HCT116 (cell line): Measurements from ENCODE around the gene DAP. TPM values are rescaled to one million over a fixed set of nuclear protein-coding genes. Genes with fewer than 3 reads are reported as not detected.

Experiments used
- ATAC-seq: fragments of 200-7000 bp; cut with Tn5 transposase; 2 replicates; pipeline ENCODE4 v1.9.1; 2020; ENCODE audit warnings: mild to moderate bottlenecking, moderate library complexity
- BruUV-seq: library from RNA; stranded (reverse); fragments of 400-500 nt; replicated peaks from 2 replicates; lab custom pipeline; 2021; lab: Mats Ljungman, UMichigan
- CTCF ChIA-PET: fragments of 300-600 bp; sonication (Branson Sonifier 250); formaldehyde crosslinking; loops from one replicate; lab custom pipeline; 2021; ENCODE audit warnings: antibody characterized with exemption; lab: Charles Lee
- POLR2A ChIA-PET: fragments of 300-600, 350-600 bp; sonication (Branson Sonifier 250); formaldehyde crosslinking; loops from one replicate; lab custom pipeline; 2021; ENCODE audit warnings: antibody characterized with exemption; lab: Charles Lee
- RAD21 ChIA-PET, 2 experiments: fragments of 300-600 bp; sonication (Branson Sonifier 250); formaldehyde crosslinking; loops; one replicate each; lab custom pipeline; 2023; ENCODE audit warnings: low total read pairs in 2 of 2; ENCODE audit not compliant: uncharacterized antibody in 2 of 2, unreplicated experiment in 2 of 2, low non-redundant PET in 1 of 2; lab: Charles Lee
- DNase-seq: peaks from one replicate; pipeline ENCODE4 v3.0.0-alpha.2; 2010; ENCODE audit warnings: low read depth, low spot score
- H2AFZ ChIP-seq: fragments of 200-600 bp; shearing (Covaris generic), sonication (generic); 2 replicates; pipeline ENCODE4 v1.6.1; 2017; ENCODE audit warnings: low read depth, mixed run types, mixed read lengths, antibody characterized with exemption, low read length; ENCODE audit not compliant: poor library complexity, severe bottlenecking
- H3K27ac ChIP-seq: 2 replicates; pipeline ENCODE4 v1.5.1; 2012; ENCODE audit warnings: low read depth, low read length
- H3K27me3 ChIP-seq: fragments of 200-600 bp; sonication (generic); 2 replicates; pipeline ENCODE4 v1.6.1; 2016; ENCODE audit warnings: mixed run types, low read length, mixed read lengths; ENCODE audit not compliant: insufficient read depth
- H3K36me3 ChIP-seq, 2 experiments: fragments of 200-500 bp in 1 of 2; fragments of 200-600 bp in 1 of 2; sonication (Bioruptor generic) in 1 of 2; sonication (generic) in 1 of 2; 2 replicates each; pipeline versions ENCODE4 v1.5.1 to v1.6.1; 2014 to 2016; ENCODE audit warnings: low read length in 2 of 2, inconsistent platforms in 1 of 2, mixed read lengths in 1 of 2, mixed run types in 1 of 2; ENCODE audit not compliant: insufficient read depth in 2 of 2, control insufficient read depth in 1 of 2
- H3K4me1 ChIP-seq, 2 experiments: fragments of 200-600 bp in 1 of 2; sonication (generic) in 1 of 2; 2 replicates each; pipeline versions ENCODE4 v1.5.1 to v1.6.1; 2012 to 2017; ENCODE audit warnings: low read length in 2 of 2, inconsistent platforms in 1 of 2, mild to moderate bottlenecking in 1 of 2, mixed read lengths in 1 of 2, mixed run types in 1 of 2, moderate library complexity in 1 of 2; ENCODE audit not compliant: insufficient read depth in 2 of 2, control insufficient read depth in 1 of 2
- H3K4me2 ChIP-seq: fragments of 200-600 bp; sonication (generic); 2 replicates; pipeline ENCODE4 v1.6.1; 2017; ENCODE audit warnings: mixed run types, low read length, mixed read lengths
- H3K4me3 ChIP-seq, 2 experiments: fragments of 200-600 bp in 1 of 2; sonication (generic) in 1 of 2; replicated peaks in 1 of 2; 2 replicates each; pipeline ENCODE4 v1.5.1; 2011 to 2016; ENCODE audit warnings: low read length in 2 of 2, control low read depth in 1 of 2, low read depth in 1 of 2, mild to moderate bottlenecking in 1 of 2, mixed read lengths in 1 of 2, mixed run types in 1 of 2
- H3K79me2 ChIP-seq: fragments of 200-600 bp; sonication (generic); 2 replicates; pipeline ENCODE4 v1.6.1; 2017; ENCODE audit warnings: mild to moderate bottlenecking, mixed run types, low read length, moderate library complexity, mixed read lengths; ENCODE audit not compliant: insufficient read depth
- H3K9ac ChIP-seq: fragments of 200-600 bp; sonication (generic); 2 replicates; pipeline ENCODE4 v1.6.1; 2016; ENCODE audit warnings: low read length, mixed read lengths
- H3K9me2 ChIP-seq: fragments of 200-600 bp; sonication (generic), shearing (Covaris generic); 2 replicates; pipeline ENCODE4 v1.6.1; 2017; ENCODE audit warnings: mixed run types, mild to moderate bottlenecking, moderate library complexity; ENCODE audit not compliant: insufficient read depth
- H3K9me3 ChIP-seq, 2 experiments: fragments of 200-500 bp in 1 of 2; fragments of 200-600 bp in 1 of 2; sonication (Bioruptor generic) in 1 of 2; sonication (generic) in 1 of 2; 2 replicates each; pipeline ENCODE4 v1.6.1; 2014 to 2017; ENCODE audit warnings: low read length in 2 of 2, mixed read lengths in 2 of 2, inconsistent platforms in 1 of 2, low read depth in 1 of 2, mild to moderate bottlenecking in 1 of 2, mixed run types in 1 of 2, moderate library complexity in 1 of 2; ENCODE audit not compliant: control insufficient read depth in 1 of 2, insufficient read depth in 1 of 2
- H4K20me1 ChIP-seq: fragments of 200-600 bp; sonication (generic), shearing (Covaris generic); 2 replicates; pipeline ENCODE4 v1.6.1; 2017; ENCODE audit warnings: mixed run types, mild to moderate bottlenecking, moderate library complexity; ENCODE audit not compliant: insufficient read depth
- CBX3 ChIP-seq: IDR thresholded peaks from 2 replicates; pipeline ENCODE4 v1.6.1; 2012; ENCODE audit warnings: low read depth
- CEBPB ChIP-seq: IDR thresholded peaks from 2 replicates; pipeline ENCODE4 v1.6.1; 2012; ENCODE audit warnings: low read depth
- EGR1 ChIP-seq: IDR thresholded peaks from 2 replicates; pipeline ENCODE4 v1.6.1; 2012; ENCODE audit warnings: low read depth
- EZH2 ChIP-seq: fragments of 200-600 bp; sonication (generic); IDR thresholded peaks from 2 replicates; pipeline ENCODE4 v1.6.1; 2017; ENCODE audit warnings: antibody characterized with exemption, mixed run types
- EZH2phosphoT487 ChIP-seq: fragments of 200-600 bp; IDR thresholded peaks from 2 replicates; pipeline ENCODE4 v1.6.1; 2018; ENCODE audit warnings: antibody characterized with exemption, borderline replicate concordance
- FOSL1 ChIP-seq: IDR thresholded peaks from 2 replicates; pipeline ENCODE4 v1.6.1; 2012; ENCODE audit warnings: low read depth
- JUND ChIP-seq: IDR thresholded peaks from 2 replicates; pipeline ENCODE4 v1.6.1; 2012
- POLR2A ChIP-seq: IDR thresholded peaks from 2 replicates; pipeline ENCODE4 v1.7.0; 2011; ENCODE audit warnings: borderline replicate concordance; ENCODE audit not compliant: insufficient read depth, insufficient read length; ENCODE audit errors: extremely low read depth
- POLR2AphosphoS5 ChIP-seq: IDR thresholded peaks from 2 replicates; pipeline ENCODE4 v1.6.1; 2011; ENCODE audit warnings: mild to moderate bottlenecking, low read depth, low read length, moderate library complexity
- RAD21 ChIP-seq: IDR thresholded peaks from 2 replicates; pipeline ENCODE4 v1.6.1; 2012; ENCODE audit warnings: low read depth, mild to moderate bottlenecking
- SIN3A ChIP-seq: IDR thresholded peaks from 2 replicates; pipeline ENCODE4 v1.6.1; 2012; ENCODE audit warnings: low read depth
- SP1 ChIP-seq: IDR thresholded peaks from 2 replicates; pipeline ENCODE4 v1.6.1; 2012; ENCODE audit warnings: low read depth
- SRF ChIP-seq: IDR thresholded peaks from 2 replicates; pipeline ENCODE4 v1.6.1; 2012; ENCODE audit warnings: low read depth
- TCF7L2 ChIP-seq: IDR thresholded peaks from 2 replicates; pipeline ENCODE4 v1.7.0; 2011; ENCODE audit warnings: borderline replicate concordance, inconsistent platforms; ENCODE audit not compliant: insufficient read depth, insufficient read length; ENCODE audit errors: extremely low read depth
- YY1 ChIP-seq: IDR thresholded peaks from 2 replicates; pipeline ENCODE4 v1.6.1; 2011; ENCODE audit warnings: low read length, low read depth, moderate library complexity, mild to moderate bottlenecking; ENCODE audit not compliant: insufficient replicate concordance; ENCODE audit errors: extremely low read depth
- ZFX ChIP-seq: fragments of 450-650 bp; IDR thresholded peaks from 2 replicates; pipeline ENCODE4 v1.6.1; 2017
- ZNF274 ChIP-seq: fragments of 200-500 bp; sonication (Bioruptor generic); IDR thresholded peaks from 2 replicates; pipeline ENCODE4 v1.6.1; 2014; ENCODE audit warnings: mild to moderate bottlenecking, low read depth, low read length, inconsistent platforms
- intact Hi-C: fragments of 100-400 bp; cut with micrococcal nuclease; formaldehyde crosslinking; loops from 2 replicates; pipeline ENCODE4 v1.10.0; 2022
- total RNA-seq: library from RNA; stranded (reverse); gene quantifications from one replicate; pipeline ENCODE4 v1.2.1, GENCODE V29; 2021; ENCODE audit not compliant: unreplicated experiment
- TF ChIP-seq, protein P1 (sequence below): IDR thresholded peaks from 2 replicates; pipeline ENCODE4 v1.6.1; 2011; ENCODE audit warnings: mild to moderate bottlenecking, low read length, moderate library complexity; ENCODE audit not compliant: insufficient replicate concordance; ENCODE audit errors: extremely low read depth
- TF ChIP-seq, protein P2 (sequence below): IDR thresholded peaks from 2 replicates; pipeline ENCODE4 v1.6.1; 2012
- TF ChIP-seq, protein P3 (sequence below), 3 experiments: fragments of 200-600 bp in 1 of 3; sonication (generic) in 1 of 3; IDR thresholded peaks in 2 of 3; conservative IDR thresholded peaks in 1 of 3; 2 replicates each; pipeline ENCODE4 v1.5.1; 2012 to 2017; ENCODE audit warnings: low read depth in 2 of 3, low read length in 2 of 3, antibody characterized with exemption in 1 of 3, borderline replicate concordance in 1 of 3, control low read depth in 1 of 3, mild to moderate bottlenecking in 1 of 3, mixed read lengths in 1 of 3, mixed run types in 1 of 3, moderate library complexity in 1 of 3; ENCODE audit not compliant: insufficient read depth in 1 of 3
- TF ChIP-seq, protein P4 (sequence below): IDR thresholded peaks from 2 replicates; pipeline ENCODE4 v1.6.1; 2012
- TF ChIP-seq, protein P5 (sequence below): IDR thresholded peaks from 2 replicates; pipeline ENCODE4 v1.6.1; 2012; ENCODE audit warnings: low read depth

The DAP gene
- total RNA-seq, 1 experiment from 2014 or later, result 59.1 TPM

DNA sequence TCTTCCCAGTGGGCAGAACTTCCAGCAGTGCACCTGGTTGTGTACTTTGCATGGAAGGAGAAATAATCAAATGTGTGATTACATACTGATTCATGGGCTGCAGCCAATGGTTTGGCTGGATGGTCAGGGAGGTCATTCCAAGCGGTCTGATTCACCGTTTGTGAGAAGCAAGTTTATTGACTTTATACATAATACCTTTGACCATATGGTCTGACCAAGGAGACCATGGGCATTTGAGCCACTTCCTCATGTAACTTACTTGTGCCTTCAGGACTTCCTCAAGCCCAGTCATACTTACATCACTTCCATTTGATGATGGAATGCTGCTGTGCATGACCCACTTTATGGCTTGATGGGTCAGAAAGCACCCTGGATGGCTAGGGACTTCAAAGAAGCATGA is 41.1 kb downstream of the DAP start:
- H3K4me1 ChIP-seq, result peaks cover 19 to 44% of the 10 kb centered on the region in 2 experiments
- BruUV-seq, result no TSS peak
- ChIA-PET POLR2A (no interaction called here), CTCF (no interaction called here), RAD21 (no interaction called here)
- peak overlapping the region; percentile 46 for H3K4me2 ChIP-seq
- H3K9me3 ChIP-seq, result no peaks in the 10 kb centered on the region
- no peaks in the 10 kb centered on the region for H3K9me2 ChIP-seq
- no peaks in the 10 kb centered on the region for H4K20me1 ChIP-seq
- intact Hi-C loops, result no loop called here
- H3K27me3 ChIP-seq, result no peaks in the 10 kb centered on the region
- no peak overlapping the region for H3K27ac ChIP-seq
- no peaks in the 10 kb centered on the region for H3K36me3 ChIP-seq
- ATAC-seq, result peak; percentile 75
- no peak overlapping the region for H2AFZ ChIP-seq
- DNase-seq, result peak; percentile 86
- H3K4me3 ChIP-seq, result peak overlapping the region in 1 of 2 experiments; percentile 8; a peak in 1 of 4 replicates
- H3K79me2 ChIP-seq, result peaks cover 9% of the 10 kb centered on the region; the same call in 1 of the 2 replicates
- H3K9ac ChIP-seq, result no peak overlapping the region
- TF ChIP-seq POLR2AphosphoS5 (peak; percentile 34; the same call in 1 of the 2 replicates), EGR1 (no peak), EZH2 (no peak), ZNF274 (no peak), CBX3 (peak; percentile 83), CEBPB (peak; percentile 83), ZFX (no peak), SRF (peak; percentile 68), EZH2phosphoT487 (no peak), JUND (peak; percentile 86), RAD21 (no peak), SP1 (peak; percentile 92), FOSL1 (peak; percentile 93), YY1 (no peak), TCF7L2 (no peak), POLR2A (no peak), SIN3A (peak; percentile 83)
- TF ChIP-seq, protein P1, sequence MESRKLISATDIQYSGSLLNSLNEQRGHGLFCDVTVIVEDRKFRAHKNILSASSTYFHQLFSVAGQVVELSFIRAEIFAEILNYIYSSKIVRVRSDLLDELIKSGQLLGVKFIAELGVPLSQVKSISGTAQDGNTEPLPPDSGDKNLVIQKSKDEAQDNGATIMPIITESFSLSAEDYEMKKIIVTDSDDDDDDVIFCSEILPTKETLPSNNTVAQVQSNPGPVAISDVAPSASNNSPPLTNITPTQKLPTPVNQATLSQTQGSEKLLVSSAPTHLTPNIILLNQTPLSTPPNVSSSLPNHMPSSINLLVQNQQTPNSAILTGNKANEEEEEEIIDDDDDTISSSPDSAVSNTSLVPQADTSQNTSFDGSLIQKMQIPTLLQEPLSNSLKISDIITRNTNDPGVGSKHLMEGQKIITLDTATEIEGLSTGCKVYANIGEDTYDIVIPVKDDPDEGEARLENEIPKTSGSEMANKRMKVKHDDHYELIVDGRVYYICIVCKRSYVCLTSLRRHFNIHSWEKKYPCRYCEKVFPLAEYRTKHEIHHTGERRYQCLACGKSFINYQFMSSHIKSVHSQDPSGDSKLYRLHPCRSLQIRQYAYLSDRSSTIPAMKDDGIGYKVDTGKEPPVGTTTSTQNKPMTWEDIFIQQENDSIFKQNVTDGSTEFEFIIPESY, result no peak
- TF ChIP-seq, protein P2, sequence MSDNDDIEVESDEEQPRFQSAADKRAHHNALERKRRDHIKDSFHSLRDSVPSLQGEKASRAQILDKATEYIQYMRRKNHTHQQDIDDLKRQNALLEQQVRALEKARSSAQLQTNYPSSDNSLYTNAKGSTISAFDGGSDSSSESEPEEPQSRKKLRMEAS, result peak; percentile 87
- TF ChIP-seq, protein P3, sequence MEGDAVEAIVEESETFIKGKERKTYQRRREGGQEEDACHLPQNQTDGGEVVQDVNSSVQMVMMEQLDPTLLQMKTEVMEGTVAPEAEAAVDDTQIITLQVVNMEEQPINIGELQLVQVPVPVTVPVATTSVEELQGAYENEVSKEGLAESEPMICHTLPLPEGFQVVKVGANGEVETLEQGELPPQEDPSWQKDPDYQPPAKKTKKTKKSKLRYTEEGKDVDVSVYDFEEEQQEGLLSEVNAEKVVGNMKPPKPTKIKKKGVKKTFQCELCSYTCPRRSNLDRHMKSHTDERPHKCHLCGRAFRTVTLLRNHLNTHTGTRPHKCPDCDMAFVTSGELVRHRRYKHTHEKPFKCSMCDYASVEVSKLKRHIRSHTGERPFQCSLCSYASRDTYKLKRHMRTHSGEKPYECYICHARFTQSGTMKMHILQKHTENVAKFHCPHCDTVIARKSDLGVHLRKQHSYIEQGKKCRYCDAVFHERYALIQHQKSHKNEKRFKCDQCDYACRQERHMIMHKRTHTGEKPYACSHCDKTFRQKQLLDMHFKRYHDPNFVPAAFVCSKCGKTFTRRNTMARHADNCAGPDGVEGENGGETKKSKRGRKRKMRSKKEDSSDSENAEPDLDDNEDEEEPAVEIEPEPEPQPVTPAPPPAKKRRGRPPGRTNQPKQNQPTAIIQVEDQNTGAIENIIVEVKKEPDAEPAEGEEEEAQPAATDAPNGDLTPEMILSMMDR (IDR thresholded peaks at IDR 0.05 in 2 of 3, conservative IDR thresholded peaks at IDR 0.05 in 1 of 3; ENCODE audit: borderline replicate concordance in 1 of 3, insufficient read depth in 1 of 3, low read depth in 2 of 3, low read length in 2 of 3), result no peak
- TF ChIP-seq, protein P4, sequence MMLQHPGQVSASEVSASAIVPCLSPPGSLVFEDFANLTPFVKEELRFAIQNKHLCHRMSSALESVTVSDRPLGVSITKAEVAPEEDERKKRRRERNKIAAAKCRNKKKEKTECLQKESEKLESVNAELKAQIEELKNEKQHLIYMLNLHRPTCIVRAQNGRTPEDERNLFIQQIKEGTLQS, result peak; percentile 73
- TF ChIP-seq, protein P5, sequence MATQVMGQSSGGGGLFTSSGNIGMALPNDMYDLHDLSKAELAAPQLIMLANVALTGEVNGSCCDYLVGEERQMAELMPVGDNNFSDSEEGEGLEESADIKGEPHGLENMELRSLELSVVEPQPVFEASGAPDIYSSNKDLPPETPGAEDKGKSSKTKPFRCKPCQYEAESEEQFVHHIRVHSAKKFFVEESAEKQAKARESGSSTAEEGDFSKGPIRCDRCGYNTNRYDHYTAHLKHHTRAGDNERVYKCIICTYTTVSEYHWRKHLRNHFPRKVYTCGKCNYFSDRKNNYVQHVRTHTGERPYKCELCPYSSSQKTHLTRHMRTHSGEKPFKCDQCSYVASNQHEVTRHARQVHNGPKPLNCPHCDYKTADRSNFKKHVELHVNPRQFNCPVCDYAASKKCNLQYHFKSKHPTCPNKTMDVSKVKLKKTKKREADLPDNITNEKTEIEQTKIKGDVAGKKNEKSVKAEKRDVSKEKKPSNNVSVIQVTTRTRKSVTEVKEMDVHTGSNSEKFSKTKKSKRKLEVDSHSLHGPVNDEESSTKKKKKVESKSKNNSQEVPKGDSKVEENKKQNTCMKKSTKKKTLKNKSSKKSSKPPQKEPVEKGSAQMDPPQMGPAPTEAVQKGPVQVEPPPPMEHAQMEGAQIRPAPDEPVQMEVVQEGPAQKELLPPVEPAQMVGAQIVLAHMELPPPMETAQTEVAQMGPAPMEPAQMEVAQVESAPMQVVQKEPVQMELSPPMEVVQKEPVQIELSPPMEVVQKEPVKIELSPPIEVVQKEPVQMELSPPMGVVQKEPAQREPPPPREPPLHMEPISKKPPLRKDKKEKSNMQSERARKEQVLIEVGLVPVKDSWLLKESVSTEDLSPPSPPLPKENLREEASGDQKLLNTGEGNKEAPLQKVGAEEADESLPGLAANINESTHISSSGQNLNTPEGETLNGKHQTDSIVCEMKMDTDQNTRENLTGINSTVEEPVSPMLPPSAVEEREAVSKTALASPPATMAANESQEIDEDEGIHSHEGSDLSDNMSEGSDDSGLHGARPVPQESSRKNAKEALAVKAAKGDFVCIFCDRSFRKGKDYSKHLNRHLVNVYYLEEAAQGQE, result no peak
